Suppressor macrophage treated with lipopolysaccharide for 4 hours (primary cell): Measurements from ENCODE around the gene DPP3.

Source experiments
- DNase-seq: peaks from one replicate; pipeline ENCODE4 v3.0.0-alpha.2; 2020

The DPP3 gene

GRCh38 chr11:66464916-66465315, 15.3 kb upstream of the DPP3 start:
- no peak for DNase-seq

GRCh38 chr11:66465373-66466224, 14.6 kb upstream of the DPP3 start:
- DNase-seq: no peak

- peak; percentile 94 for DNase-seq
Observed at GRCh38 chr11:66466225-66467033, 13.8 kb upstream of the DPP3 start, which contains the start of gene PELI3. TSS of gene PELI3 (plus strand) at chr11:66466905. CDS start at chr11:66468129, 1,224 bp downstream.

- DNase-seq: peak; percentile 18
Observed at GRCh38 chr11:66467034-66467659, 13.1 kb upstream of the DPP3 start.

- DNase-seq: peak; percentile 77
Observed at GRCh38 chr11:66467756-66468155, 12.5 kb upstream of the DPP3 start.

GRCh38 chr11:66468691-66469090, 11.5 kb upstream of the DPP3 start:
- no peak for DNase-seq

- DNase-seq: no peak
Observed at GRCh38 chr11:66469441-66469840, 10.8 kb upstream of the DPP3 start.

- peak; percentile 9 for DNase-seq
Observed at GRCh38 chr11:66470015-66470414, 10.2 kb upstream of the DPP3 start.

GRCh38 chr11:66471142-66471541, 9.1 kb upstream of the DPP3 start:
- no peak for DNase-seq

- no peak for DNase-seq
Observed at GRCh38 chr11:66472054-66472453, 8.2 kb upstream of the DPP3 start.

- DNase-seq: no peak
Observed at GRCh38 chr11:66473167-66473566, 7.1 kb upstream of the DPP3 start.

- DNase-seq: no peak
Observed at GRCh38 chr11:66473608-66474515, 6.4 kb upstream of the DPP3 start.

GRCh38 chr11:66475349-66476172, 4.7 kb upstream of the DPP3 start:
- DNase-seq: no peak

- no peak for DNase-seq
Observed at GRCh38 chr11:66476173-66476840, 3.9 kb upstream of the DPP3 start.

- DNase-seq: no peak
Observed at GRCh38 chr11:66476841-66477251, 3.4 kb upstream of the DPP3 start.

- no peak for DNase-seq
Observed at GRCh38 chr11:66477263-66478201, 2.7 kb upstream of the DPP3 start.

- DNase-seq: no peak
Observed at GRCh38 chr11:66478729-66479393, 1.4 kb upstream of the DPP3 start.

- peak; percentile 25 for DNase-seq
Observed at GRCh38 chr11:66479394-66480116, 679 bp upstream of the DPP3 start.
